GM12891 (cell line): ENCODE results near the gene RASA3.

ENCODE experiments used
- POLR2A ChIP-seq: IDR thresholded peaks from 2 replicates; pipeline ENCODE4 v1.6.1; 2011; ENCODE audit warnings: low read depth, low read length, control low read depth
- POU2F2 ChIP-seq: IDR thresholded peaks from 2 replicates; pipeline ENCODE4 v1.6.1; 2011; ENCODE audit warnings: low read depth, mild to moderate bottlenecking, control low read depth, low read length, moderate library complexity
- TAF1 ChIP-seq: IDR thresholded peaks from 2 replicates; pipeline ENCODE4 v1.6.1; 2011; ENCODE audit warnings: low read depth, low read length, control low read depth

GRCh38 chr13:114039471-114040141 is 92.8 kb downstream of the RASA3 start:
- TF ChIP-seq POLR2A (no peak), POU2F2 (no peak), TAF1 (no peak)
